Measurements from ENCODE around the gene ANGPTL8. TPM values are rescaled to one million over a fixed set of nuclear protein-coding genes. Genes with fewer than 3 reads are reported as not detected.
A peak's percentile ranks its signal among the peaks of the same experiment; 100 is the strongest.

ANGPTL8 gene
- total RNA-seq, 1 donor from 2014 or later: 202 TPM

- no peak for DNase-seq (ENCODE audit: low spot score)
- no peak for ATAC-seq
Measured at GRCh38 chr19:11286312-11286974, 47.0 kb downstream of the ANGPTL8 start.

GRCh38 chr19:11288349-11288748 lies 48.9 kb downstream of the ANGPTL8 start:
- ATAC-seq (peak; percentile 41), DNase-seq (ENCODE audit: low spot score) (no peak)

DNA sequence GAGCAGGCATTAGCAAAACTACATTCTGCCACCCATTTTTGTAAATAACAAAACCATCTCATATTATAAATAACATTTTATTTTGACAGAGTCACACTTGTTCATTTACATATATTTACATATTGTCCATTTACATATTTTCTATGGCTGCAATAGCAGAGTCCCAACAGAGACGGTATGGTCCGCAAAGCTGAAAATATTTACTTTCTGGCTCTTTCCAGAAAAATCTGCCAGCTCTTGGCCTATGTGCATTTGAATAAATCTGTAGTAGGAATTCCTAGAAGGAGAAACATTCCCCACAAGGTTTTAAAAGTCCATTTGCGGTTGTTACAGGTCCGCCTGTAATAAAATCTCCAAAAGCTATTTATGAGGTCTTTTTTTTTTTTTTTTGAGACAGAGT lies 50.8 kb downstream of the ANGPTL8 start:
- DNase-seq (ENCODE audit: low spot score): no peak

GRCh38 chr19:11291415-11291814 lies 52.0 kb downstream of the ANGPTL8 start:
- ATAC-seq (no peak), DNase-seq (ENCODE audit: low spot score) (no peak)

More for the DNA sequence above, 50.8 kb downstream of the ANGPTL8 start:
- ATAC-seq: no peak

Other genes with a start within 250 kb of the ANGPTL8 start
- gene LDLR, start 150.2 kb upstream of the ANGPTL8 start, total RNA-seq: 12.2 TPM
- 0.81 TPM for gene SPC24, start 83.8 kb upstream of the ANGPTL8 start, total RNA-seq
- 61.1 TPM for gene KANK2, start 42.1 kb upstream of the ANGPTL8 start, total RNA-seq
- 30.0 TPM for gene DOCK6, start 22.9 kb downstream of the ANGPTL8 start, total RNA-seq
- gene TSPAN16, start 56.5 kb downstream of the ANGPTL8 start, total RNA-seq: not detected
- 3.3 TPM for gene RAB3D, start 100.0 kb downstream of the ANGPTL8 start, total RNA-seq
- gene TMEM205, start 106.6 kb downstream of the ANGPTL8 start, total RNA-seq: 154 TPM
- 25.6 TPM for gene CCDC159, start 106.9 kb downstream of the ANGPTL8 start, total RNA-seq
- gene PLPPR2, start 115.8 kb downstream of the ANGPTL8 start, total RNA-seq: 8.8 TPM
- 2.6 TPM for gene SWSAP1, start 135.0 kb downstream of the ANGPTL8 start, total RNA-seq
- gene EPOR, start 144.7 kb downstream of the ANGPTL8 start, total RNA-seq: 11.9 TPM
- gene RGL3, start 179.7 kb downstream of the ANGPTL8 start, total RNA-seq: 33.4 TPM
- 0.70 TPM for gene ODAD3, start 195.5 kb downstream of the ANGPTL8 start, total RNA-seq
- 218 TPM for gene PRKCSH, start 196.0 kb downstream of the ANGPTL8 start, total RNA-seq
- not detected for gene ELAVL3, start 241.4 kb downstream of the ANGPTL8 start, total RNA-seq

Measured in left lobe of liver (tissue), 2 donors.